Measurements from ENCODE around the gene RAP1GDS1.

GRCh38 chr4:98462487-98462886, 201.3 kb downstream of the RAP1GDS1 start:
- TF ChIP-seq, protein P1, sequence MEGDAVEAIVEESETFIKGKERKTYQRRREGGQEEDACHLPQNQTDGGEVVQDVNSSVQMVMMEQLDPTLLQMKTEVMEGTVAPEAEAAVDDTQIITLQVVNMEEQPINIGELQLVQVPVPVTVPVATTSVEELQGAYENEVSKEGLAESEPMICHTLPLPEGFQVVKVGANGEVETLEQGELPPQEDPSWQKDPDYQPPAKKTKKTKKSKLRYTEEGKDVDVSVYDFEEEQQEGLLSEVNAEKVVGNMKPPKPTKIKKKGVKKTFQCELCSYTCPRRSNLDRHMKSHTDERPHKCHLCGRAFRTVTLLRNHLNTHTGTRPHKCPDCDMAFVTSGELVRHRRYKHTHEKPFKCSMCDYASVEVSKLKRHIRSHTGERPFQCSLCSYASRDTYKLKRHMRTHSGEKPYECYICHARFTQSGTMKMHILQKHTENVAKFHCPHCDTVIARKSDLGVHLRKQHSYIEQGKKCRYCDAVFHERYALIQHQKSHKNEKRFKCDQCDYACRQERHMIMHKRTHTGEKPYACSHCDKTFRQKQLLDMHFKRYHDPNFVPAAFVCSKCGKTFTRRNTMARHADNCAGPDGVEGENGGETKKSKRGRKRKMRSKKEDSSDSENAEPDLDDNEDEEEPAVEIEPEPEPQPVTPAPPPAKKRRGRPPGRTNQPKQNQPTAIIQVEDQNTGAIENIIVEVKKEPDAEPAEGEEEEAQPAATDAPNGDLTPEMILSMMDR (IDR thresholded peaks at IDR 0.05; ENCODE audit: low read depth, low read length, missing input control): no peak
- TF ChIP-seq HNF4G (IDR thresholded peaks at IDR 0.05) (no peak), JUND (IDR thresholded peaks at IDR 0.05) (no peak), RXRA (IDR thresholded peaks at IDR 0.05) (no peak), EGR1 (IDR thresholded peaks at IDR 0.05; ENCODE audit: low read depth in 2 of 2) (no peak), FOXA1 (IDR thresholded peaks at IDR 0.05) (no peak), RAD21 (IDR thresholded peaks at IDR 0.05) (no peak)
